ENCODE results near the gene GSTA4. TPM values are rescaled to one million over a fixed set of nuclear protein-coding genes. Genes with fewer than 3 reads are reported as not detected.

Gene GSTA4
- total RNA-seq, 1 experiment from 2014 or later, result 30.8 TPM

- no peak for DNase-seq (ENCODE audit: low spot score)
- intact Hi-C loops (cut with micrococcal nuclease; ENCODE audit: unreplicated experiment), result no loop called here
- BruUV-seq (replicated peaks), result no TSS peak
- POLR2A ChIA-PET (ENCODE audit: low non-redundant PET), result no interaction called here
- Histone ChIP-seq H3K36me3 (ENCODE audit: insufficient read depth, low read length, poor library complexity, severe bottlenecking) (no peaks in the 10 kb centered on the region), H3K4me1 (ENCODE audit: insufficient read depth, low read length, poor library complexity, severe bottlenecking) (no peaks in the 10 kb centered on the region), H3K4me3 (ENCODE audit: low read depth, low read length, poor library complexity, severe bottlenecking) (no peak overlapping the region), H3K9me3 (ENCODE audit: low read depth, low read length, poor library complexity, severe bottlenecking) (no peaks in the 10 kb centered on the region), H3K27ac (ENCODE audit: low read depth, low read length, poor library complexity, severe bottlenecking) (no peak overlapping the region), H3K27me3 (replicated peaks; ENCODE audit: insufficient read depth, low read depth, low read length, poor library complexity) (no peaks in the 10 kb centered on the region)
- CTCF ChIA-PET, result interaction anchor here (0.6 kb wide), 1 partner anchor 37 kb away, joined by 4 read pairs; no protein-coding TSS in a partner anchor
- TF ChIP-seq, protein P1, sequence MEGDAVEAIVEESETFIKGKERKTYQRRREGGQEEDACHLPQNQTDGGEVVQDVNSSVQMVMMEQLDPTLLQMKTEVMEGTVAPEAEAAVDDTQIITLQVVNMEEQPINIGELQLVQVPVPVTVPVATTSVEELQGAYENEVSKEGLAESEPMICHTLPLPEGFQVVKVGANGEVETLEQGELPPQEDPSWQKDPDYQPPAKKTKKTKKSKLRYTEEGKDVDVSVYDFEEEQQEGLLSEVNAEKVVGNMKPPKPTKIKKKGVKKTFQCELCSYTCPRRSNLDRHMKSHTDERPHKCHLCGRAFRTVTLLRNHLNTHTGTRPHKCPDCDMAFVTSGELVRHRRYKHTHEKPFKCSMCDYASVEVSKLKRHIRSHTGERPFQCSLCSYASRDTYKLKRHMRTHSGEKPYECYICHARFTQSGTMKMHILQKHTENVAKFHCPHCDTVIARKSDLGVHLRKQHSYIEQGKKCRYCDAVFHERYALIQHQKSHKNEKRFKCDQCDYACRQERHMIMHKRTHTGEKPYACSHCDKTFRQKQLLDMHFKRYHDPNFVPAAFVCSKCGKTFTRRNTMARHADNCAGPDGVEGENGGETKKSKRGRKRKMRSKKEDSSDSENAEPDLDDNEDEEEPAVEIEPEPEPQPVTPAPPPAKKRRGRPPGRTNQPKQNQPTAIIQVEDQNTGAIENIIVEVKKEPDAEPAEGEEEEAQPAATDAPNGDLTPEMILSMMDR (conservative IDR thresholded peaks at IDR 0.05; ENCODE audit: low read depth, low read length), result no peak
- TF ChIP-seq EZH2 (IDR thresholded peaks at IDR 0.05; ENCODE audit: borderline replicate concordance, low read depth, low read length, poor library complexity, severe bottlenecking), result no peak
Measured at GRCh38 chr6:52958546-52959255, 36.4 kb downstream of the GSTA4 start.

DNA sequence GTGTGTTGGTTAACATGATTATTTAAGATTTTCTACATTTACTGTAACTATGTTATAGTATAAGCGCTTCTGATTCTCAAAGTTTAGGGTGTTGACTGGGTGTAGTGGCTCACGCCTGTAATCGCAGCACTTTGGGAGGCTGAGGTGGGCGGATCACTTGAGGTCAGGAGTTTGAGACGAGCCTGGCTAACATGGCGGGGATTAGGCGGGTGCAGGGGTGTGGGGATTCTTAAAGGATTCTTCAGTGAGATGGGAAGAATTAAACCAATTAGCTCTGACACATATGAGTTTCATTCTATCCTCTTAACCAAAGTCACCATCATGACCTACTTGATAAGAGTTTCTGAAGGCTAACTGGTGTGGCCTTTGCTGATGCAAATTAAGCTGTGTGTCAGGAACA is 39.2 kb downstream of the GSTA4 start:
- no peak for DNase-seq (ENCODE audit: low spot score)
- ChIA-PET POLR2A (ENCODE audit: low non-redundant PET) (no interaction called here), CTCF (no interaction called here)
- Histone ChIP-seq H3K4me1 (ENCODE audit: insufficient read depth, low read length, poor library complexity, severe bottlenecking) (no peaks in the 10 kb centered on the region), H3K9me3 (ENCODE audit: low read depth, low read length, poor library complexity, severe bottlenecking) (no peaks in the 10 kb centered on the region), H3K36me3 (ENCODE audit: insufficient read depth, low read length, poor library complexity, severe bottlenecking) (no peaks in the 10 kb centered on the region), H3K27me3 (replicated peaks; ENCODE audit: insufficient read depth, low read depth, low read length, poor library complexity) (no peaks in the 10 kb centered on the region), H3K27ac (ENCODE audit: low read depth, low read length, poor library complexity, severe bottlenecking) (no peak overlapping the region), H3K4me3 (ENCODE audit: low read depth, low read length, poor library complexity, severe bottlenecking) (no peak overlapping the region)
- intact Hi-C loops (cut with micrococcal nuclease; ENCODE audit: unreplicated experiment), result no loop called here
- TF ChIP-seq EZH2 (IDR thresholded peaks at IDR 0.05; ENCODE audit: borderline replicate concordance, low read depth, low read length, poor library complexity, severe bottlenecking), result no peak
- TF ChIP-seq, protein P1 (conservative IDR thresholded peaks at IDR 0.05; ENCODE audit: low read depth, low read length), result no peak
- no TSS peak for BruUV-seq (replicated peaks)

GRCh38 chr6:52953911-52954839 is 40.9 kb downstream of the GSTA4 start:
- BruUV-seq (replicated peaks), result no TSS peak
- Histone ChIP-seq H3K36me3 (ENCODE audit: insufficient read depth, low read length, poor library complexity, severe bottlenecking) (no peaks in the 10 kb centered on the region), H3K9me3 (ENCODE audit: low read depth, low read length, poor library complexity, severe bottlenecking) (no peaks in the 10 kb centered on the region), H3K4me3 (ENCODE audit: low read depth, low read length, poor library complexity, severe bottlenecking) (no peak overlapping the region), H3K27me3 (replicated peaks; ENCODE audit: insufficient read depth, low read depth, low read length, poor library complexity) (peaks cover 4% of the 10 kb centered on the region), H3K27ac (ENCODE audit: low read depth, low read length, poor library complexity, severe bottlenecking) (no peak overlapping the region), H3K4me1 (ENCODE audit: insufficient read depth, low read length, poor library complexity, severe bottlenecking) (no peaks in the 10 kb centered on the region)
- intact Hi-C loops (cut with micrococcal nuclease; ENCODE audit: unreplicated experiment), result no loop called here
- ChIA-PET POLR2A (ENCODE audit: low non-redundant PET) (no interaction called here), CTCF (no interaction called here)
- TF ChIP-seq, protein P1 (conservative IDR thresholded peaks at IDR 0.05; ENCODE audit: low read depth, low read length), result no peak
- no peak for TF ChIP-seq EZH2 (IDR thresholded peaks at IDR 0.05; ENCODE audit: borderline replicate concordance, low read depth, low read length, poor library complexity, severe bottlenecking)
- no peak for DNase-seq (ENCODE audit: low spot score)
